Rectal smooth muscle tissue (tissue), 1 donor: ENCODE measurements around the gene WIPF1.

Experiments used
- H3K27ac ChIP-seq: one replicate; pipeline ENCODE4 v1.7.0; 2013; ENCODE audit warnings: low read depth, low read length, inconsistent platforms
- H3K27me3 ChIP-seq: one replicate; pipeline ENCODE4 v1.7.0; 2013; ENCODE audit warnings: low read length; ENCODE audit not compliant: control insufficient read depth, insufficient read depth
- H3K36me3 ChIP-seq: one replicate; pipeline ENCODE4 v1.7.0; 2013; ENCODE audit warnings: low read length; ENCODE audit not compliant: control insufficient read depth, insufficient read depth
- H3K4me1 ChIP-seq: one replicate; pipeline ENCODE4 v1.7.0; 2013; ENCODE audit warnings: low read length; ENCODE audit not compliant: control insufficient read depth, insufficient read depth
- H3K4me3 ChIP-seq: one replicate; pipeline ENCODE4 v1.7.0; 2013; ENCODE audit warnings: low read length
- H3K9ac ChIP-seq: one replicate; pipeline ENCODE4 v1.7.0; 2013; ENCODE audit warnings: low read length

Gene WIPF1

DNA sequence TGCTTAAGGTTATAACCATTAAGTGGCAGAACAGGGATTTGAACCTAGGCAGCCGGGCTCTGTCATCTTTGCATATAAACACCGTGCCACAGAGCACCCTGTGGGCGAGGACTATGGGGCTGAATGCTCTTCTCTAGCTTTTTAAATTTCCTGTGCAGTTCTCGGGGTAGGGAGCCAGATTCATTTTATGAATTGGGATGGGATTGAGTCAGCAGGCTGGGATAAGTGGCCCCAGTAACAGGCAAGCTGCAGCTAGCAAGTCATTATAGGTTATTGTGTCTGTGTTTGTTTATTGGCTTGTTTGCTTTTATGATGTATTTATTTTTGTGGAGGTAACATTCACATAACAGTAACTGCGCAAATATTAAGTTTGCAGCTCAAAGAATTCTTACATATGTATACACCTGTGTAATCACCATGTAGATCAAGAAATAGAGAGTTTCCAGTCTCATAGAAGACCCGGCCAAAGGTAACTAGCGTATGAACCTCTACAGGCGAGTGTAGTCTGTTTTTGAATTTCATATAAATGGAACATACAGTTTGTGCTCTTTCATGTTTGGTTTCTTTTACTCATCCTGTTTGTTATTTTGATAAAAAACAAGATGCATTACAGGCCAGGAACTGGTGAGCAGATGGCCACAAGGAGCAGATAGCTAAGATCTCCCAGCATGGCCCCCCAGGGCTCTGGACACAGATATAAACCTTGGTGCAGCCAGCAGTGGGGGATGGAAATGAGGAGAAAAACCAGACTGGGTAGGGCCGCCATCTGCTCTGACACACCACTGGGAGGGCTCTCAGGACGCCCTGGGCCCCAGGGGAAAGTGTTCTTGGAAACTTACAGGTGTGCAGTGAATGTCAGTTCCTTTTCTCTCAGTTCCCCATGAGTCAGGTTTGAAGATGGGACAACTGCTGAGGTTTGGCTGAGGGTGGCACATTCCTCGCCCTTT lies 61.6 kb downstream of the WIPF1 start:
- H3K4me1 ChIP-seq, result no peaks in the 10 kb centered on the region
- H3K4me3 ChIP-seq, result no peak overlapping the region
- no peaks in the 10 kb centered on the region for H3K27me3 ChIP-seq
- H3K9ac ChIP-seq, result no peak overlapping the region
- no peak overlapping the region for H3K27ac ChIP-seq
- no peaks in the 10 kb centered on the region for H3K36me3 ChIP-seq

GRCh38 chr2:174535083-174535482 lies 62.5 kb downstream of the WIPF1 start:
- H3K9ac ChIP-seq, result no peak overlapping the region
- no peak overlapping the region for H3K4me3 ChIP-seq
- H3K4me1 ChIP-seq, result no peaks in the 10 kb centered on the region
- no peaks in the 10 kb centered on the region for H3K27me3 ChIP-seq
- no peaks in the 10 kb centered on the region for H3K36me3 ChIP-seq
- no peak overlapping the region for H3K27ac ChIP-seq

DNA sequence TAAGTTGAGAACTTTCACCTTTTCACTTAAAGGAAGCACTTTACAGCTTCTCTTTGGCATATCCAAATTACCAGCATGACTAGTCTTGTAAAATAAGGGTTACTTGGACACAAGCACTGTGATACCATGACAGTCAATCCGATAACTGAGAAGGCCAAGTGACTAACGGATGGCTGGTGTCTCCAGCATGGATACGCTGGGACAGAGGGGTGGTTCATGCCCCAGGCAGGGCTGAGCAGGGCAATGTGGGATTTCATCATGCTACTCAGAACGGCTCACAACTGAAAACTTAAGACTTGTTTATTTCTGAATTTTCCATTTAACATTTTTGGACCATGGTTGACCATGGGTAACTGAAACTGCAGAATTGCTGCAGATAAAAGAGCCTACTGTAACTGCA lies 67.7 kb downstream of the WIPF1 start:
- Histone ChIP-seq H3K4me3 (no peak overlapping the region), H3K27ac (no peak overlapping the region), H3K9ac (no peak overlapping the region), H3K27me3 (no peaks in the 10 kb centered on the region), H3K4me1 (no peaks in the 10 kb centered on the region), H3K36me3 (no peaks in the 10 kb centered on the region)

GRCh38 chr2:174527959-174528358 lies 69.6 kb downstream of the WIPF1 start:
- Histone ChIP-seq H3K27ac (no peak overlapping the region), H3K36me3 (no peaks in the 10 kb centered on the region), H3K4me3 (no peak overlapping the region), H3K4me1 (no peaks in the 10 kb centered on the region), H3K27me3 (no peaks in the 10 kb centered on the region), H3K9ac (no peak overlapping the region)

- Histone ChIP-seq H3K4me1 (no peaks in the 10 kb centered on the region), H3K4me3 (no peak overlapping the region), H3K36me3 (no peaks in the 10 kb centered on the region), H3K9ac (no peak overlapping the region), H3K27ac (no peak overlapping the region), H3K27me3 (no peaks in the 10 kb centered on the region)
Measured at GRCh38 chr2:174527101-174527721, 70.4 kb downstream of the WIPF1 start.

DNA sequence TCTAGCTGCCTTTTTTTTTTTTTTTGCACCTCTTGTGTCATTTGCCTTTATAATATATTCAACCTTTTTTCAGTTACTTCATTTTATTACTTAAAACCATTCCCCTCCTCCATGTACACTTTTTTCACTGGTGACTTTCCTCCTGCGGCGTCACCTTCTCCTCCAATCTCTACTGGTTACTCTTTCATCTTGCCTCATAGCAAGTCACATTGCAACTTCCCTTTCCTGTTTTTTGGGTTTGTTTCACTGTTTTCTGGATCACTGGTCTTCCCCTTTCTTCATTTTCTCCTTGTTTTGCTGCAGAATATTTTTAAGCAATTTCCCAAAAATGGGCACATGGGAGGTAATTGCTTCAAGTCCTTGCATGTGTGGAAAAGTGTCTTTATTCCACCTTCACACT lies 73.1 kb downstream of the WIPF1 start:
- Histone ChIP-seq H3K36me3 (no peaks in the 10 kb centered on the region), H3K4me1 (no peaks in the 10 kb centered on the region), H3K27me3 (no peaks in the 10 kb centered on the region), H3K27ac (no peak overlapping the region), H3K4me3 (no peak overlapping the region), H3K9ac (no peak overlapping the region)

DNA sequence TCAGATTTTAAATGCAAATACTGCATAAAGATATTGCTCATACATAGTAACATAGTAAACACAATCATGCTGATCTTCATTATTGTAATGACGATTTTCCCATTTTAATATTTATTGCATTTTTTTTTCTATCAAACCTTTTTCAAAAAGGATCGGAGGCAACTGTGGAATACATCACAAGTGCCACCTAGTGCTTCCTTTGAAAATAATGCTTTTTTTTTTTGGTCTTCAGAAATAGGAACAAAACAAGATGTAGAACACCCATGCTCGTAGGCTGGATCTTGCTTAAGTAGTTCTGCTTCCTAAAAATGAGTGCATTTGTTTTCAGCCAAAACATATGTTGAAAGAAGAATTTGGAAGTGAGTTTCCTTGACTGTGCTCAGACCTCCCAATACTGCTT lies 75.1 kb downstream of the WIPF1 start:
- H3K27ac ChIP-seq, result no peak overlapping the region
- no peaks in the 10 kb centered on the region for H3K4me1 ChIP-seq
- no peak overlapping the region for H3K4me3 ChIP-seq
- no peak overlapping the region for H3K9ac ChIP-seq
- H3K27me3 ChIP-seq, result no peaks in the 10 kb centered on the region
- H3K36me3 ChIP-seq, result no peaks in the 10 kb centered on the region

DNA sequence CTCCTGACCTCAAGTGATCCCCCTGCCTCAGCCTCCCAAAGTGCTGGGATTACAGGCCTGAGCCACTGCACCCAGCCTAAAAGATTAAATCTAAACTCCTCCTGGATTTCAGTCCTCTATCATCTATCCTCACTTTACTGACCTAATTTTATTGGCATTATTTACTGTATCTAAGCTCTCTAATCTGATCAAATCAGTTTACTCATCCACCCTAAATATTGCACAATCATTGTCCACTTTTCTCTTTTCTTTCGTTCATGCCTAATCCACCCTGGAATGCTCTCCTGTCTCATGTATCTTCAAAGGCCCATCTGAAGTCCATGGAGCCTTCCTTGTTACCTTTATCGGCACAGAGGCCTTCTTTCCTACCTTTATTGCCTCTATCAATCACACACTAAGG lies 79.2 kb downstream of the WIPF1 start:
- no peak overlapping the region for H3K27ac ChIP-seq
- H3K27me3 ChIP-seq, result no peaks in the 10 kb centered on the region
- H3K4me3 ChIP-seq, result no peak overlapping the region
- H3K36me3 ChIP-seq, result no peaks in the 10 kb centered on the region
- H3K9ac ChIP-seq, result no peak overlapping the region
- no peaks in the 10 kb centered on the region for H3K4me1 ChIP-seq

DNA sequence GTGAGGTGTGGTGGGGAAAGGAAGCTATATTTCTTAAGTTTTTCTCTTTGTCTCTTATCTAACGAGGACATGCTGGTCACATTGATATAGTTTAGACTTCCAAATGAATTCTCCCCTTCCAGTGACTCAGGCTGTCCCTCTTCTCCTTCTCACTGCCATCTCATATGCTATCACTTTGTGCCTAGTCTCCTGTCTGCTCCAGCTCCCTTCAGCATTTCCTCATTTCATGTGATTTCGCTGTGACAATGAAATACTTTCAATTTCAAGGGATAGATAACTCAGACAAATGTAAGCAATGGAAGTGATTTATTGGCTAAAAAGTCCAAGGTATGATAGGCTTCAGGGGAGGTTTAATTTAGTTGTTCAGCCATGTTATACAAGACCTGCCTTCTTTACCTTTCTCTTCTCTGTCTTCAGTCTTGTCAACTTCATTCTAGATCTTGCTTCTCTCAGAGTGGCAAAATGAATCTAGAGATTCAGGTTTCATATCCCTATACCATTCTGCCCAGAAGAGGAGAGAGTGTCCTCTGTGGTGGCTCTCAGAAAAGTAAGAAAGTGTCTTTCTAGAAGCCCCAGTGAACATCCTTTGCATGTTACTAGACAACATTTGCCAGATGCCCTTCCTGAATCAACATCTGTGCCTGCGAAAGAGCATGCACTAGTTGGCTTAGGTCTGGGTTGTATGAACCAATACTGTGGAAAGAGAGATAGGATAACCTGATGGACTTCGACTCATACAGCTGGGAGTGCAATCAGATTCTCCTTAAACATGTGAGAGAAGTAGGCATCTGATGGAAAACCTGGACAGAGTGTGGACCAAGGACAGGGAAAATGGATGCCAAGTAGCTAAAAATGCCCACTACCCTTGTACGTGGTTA lies 80.9 kb downstream of the WIPF1 start:
- no peaks in the 10 kb centered on the region for H3K36me3 ChIP-seq
- no peaks in the 10 kb centered on the region for H3K4me1 ChIP-seq
- no peak overlapping the region for H3K9ac ChIP-seq
- H3K27me3 ChIP-seq, result no peaks in the 10 kb centered on the region
- no peak overlapping the region for H3K4me3 ChIP-seq
- no peak overlapping the region for H3K27ac ChIP-seq

- H3K27me3 ChIP-seq, result no peaks in the 10 kb centered on the region
- H3K27ac ChIP-seq, result no peak overlapping the region
- H3K4me1 ChIP-seq, result no peaks in the 10 kb centered on the region
- no peak overlapping the region for H3K9ac ChIP-seq
- H3K36me3 ChIP-seq, result no peaks in the 10 kb centered on the region
- no peak overlapping the region for H3K4me3 ChIP-seq
Measured at GRCh38 chr2:174512345-174512744, 85.3 kb downstream of the WIPF1 start.

DNA sequence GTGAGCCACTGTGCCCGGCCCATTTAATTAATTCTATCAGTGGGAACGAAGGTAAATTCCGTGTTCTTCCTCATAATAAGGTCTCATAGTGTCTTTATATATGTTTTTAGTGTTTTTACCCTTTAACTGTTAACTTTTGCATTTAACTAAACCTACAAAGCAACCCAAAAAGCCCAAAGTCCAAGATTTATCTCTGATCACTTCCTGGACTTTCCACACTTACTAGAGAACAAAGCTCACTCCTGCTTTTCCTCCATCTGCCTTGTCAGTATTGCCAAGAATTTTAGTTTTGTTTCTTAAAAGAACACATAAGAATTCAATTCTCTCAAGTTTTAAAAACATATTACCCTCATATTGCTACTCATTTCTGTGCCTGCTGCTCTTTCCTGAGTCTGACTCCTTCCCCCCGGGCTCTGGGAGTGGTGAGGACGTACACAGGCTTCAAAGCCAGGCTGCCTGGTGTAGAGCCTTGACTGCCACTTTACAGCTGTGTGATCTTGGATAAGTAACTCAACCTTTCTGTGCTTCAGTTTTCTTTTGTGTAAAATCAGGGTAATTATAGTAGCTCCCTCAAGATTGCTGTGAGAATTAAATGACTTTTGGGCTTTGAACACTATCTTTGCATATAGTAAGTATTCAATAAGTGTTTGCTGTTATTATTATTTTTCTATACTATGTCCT lies 85.9 kb downstream of the WIPF1 start:
- Histone ChIP-seq H3K27me3 (no peaks in the 10 kb centered on the region), H3K36me3 (no peaks in the 10 kb centered on the region), H3K4me1 (no peaks in the 10 kb centered on the region), H3K9ac (no peak overlapping the region), H3K27ac (no peak overlapping the region), H3K4me3 (no peak overlapping the region)
